Fibroblast of skin of right biceps (primary cell): Measurements from ENCODE around the gene GMPPB.
A peak's percentile ranks its signal among the peaks of the same experiment; 100 is the strongest.
"Not testable (repeated sequence)": the region's sequence is repeated elsewhere in the genome, so short reads cannot be mapped to it uniquely, and the experiment has no call there.

Experiments used
- DNase-seq: peaks from one replicate; pipeline ENCODE4 v3.0.0-alpha.2; 2013

GMPPB gene

DNA sequence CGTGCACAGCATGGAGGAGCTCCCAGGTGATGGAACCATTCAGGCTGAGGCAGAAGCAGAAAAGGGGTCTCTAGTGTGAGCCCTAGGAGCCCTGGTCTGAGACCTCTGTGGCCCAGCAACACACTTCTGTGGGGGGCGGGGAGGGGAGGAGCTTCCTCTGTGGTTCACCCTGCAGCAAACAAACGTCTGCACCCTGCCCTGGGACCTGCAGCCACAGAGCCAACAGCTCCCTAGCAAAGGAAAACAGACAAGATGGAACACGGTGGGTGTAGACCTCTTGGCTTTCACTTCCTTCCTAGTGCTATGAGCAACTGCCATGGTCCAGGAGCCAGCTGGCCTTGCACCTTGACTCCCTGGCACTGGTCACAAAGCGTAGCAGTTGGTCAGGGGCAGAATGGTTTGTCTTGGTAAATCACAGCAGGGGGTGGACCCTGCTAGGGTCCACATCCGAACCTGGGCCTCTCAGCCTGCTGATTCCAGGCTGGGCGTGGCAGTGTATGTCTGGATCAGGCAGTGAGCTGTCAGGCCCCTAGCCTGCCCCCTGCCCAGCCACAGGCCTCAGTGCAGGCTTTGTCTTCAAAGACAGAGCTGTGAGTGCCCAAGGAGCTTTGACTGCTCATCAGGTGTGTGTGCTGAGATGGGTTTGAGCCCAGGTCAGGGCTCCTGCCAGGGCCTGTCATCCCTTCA is 11.0 kb downstream of the GMPPB start:
- DNase-seq: no peak

DNA sequence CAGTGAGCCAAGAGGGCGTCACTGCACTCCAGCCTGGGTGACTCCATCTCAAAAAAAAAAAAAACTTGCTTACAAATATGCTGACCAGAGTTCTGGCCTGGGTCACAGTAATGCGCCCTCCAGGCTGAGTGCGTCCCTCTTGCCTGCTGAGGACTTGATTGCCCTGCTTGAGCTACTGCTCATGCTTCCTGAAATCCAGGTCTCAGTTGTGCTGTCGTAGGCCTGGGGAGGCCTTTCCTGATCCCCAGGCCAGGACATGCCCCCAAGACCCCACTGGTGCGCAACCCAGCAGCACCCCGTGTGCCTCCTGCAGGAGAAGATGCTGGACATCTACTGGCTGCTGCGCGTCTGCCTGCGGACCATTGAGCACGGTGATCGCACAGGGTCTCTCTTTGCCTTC is 11.6 kb downstream of the GMPPB start:
- DNase-seq: no peak

DNA sequence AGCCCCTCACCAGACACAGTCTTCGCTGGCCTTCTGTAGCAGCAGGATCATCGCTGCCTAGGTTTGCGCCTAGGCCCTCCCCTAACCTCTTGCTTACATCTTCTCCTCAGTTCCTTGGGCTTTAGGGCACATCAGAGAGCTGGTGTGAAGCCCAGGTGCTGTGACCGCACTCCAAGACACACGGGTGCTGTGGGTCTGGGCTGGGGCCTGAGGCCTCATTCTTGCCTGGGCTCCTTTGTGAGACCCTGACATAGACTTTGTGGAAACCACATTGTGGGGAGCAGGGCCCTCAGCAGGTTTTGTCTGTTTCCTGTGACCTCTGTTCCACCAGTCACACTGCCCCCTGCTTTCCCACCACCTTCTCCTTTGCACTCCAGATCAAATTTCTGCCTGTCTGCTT is 12.3 kb downstream of the GMPPB start:
- DNase-seq: no peak

DNA sequence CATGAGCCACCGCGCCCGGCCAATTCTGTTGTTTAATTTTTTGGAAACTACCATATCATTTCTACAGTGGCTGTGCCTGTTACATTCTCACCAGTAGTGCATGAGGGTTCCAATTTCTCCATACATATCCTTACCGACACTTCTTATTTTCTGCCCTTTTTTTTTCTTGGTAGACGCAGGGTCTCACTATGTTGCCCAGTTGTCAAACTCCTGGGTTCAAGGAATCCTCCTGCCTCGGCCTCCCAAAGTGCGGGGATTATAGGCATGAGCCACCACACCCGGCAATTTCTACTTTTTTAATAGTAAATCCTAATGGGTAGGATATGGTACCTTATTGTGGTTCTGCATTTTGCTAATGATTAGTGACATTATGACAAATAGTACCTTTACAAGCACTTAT is 13.9 kb downstream of the GMPPB start:
- DNase-seq: no peak

DNA sequence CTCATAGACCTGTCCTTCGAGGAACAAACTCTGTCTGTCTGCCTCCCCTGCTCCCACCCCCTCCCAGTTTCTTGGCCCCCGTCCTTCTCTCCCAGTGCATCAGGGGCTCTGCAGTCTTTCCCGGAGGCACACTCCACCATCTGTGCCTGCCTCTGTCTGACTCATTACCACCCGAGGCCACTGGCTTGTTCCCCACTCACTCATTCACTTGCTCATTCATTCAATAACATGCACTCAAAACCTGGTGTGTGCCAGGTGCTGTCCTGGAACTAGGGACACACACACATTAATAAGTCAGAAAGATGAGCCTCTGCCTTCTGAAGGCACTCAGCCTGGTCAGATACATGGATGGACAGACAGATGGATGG is 16.7 kb downstream of the GMPPB start:
- no peak for DNase-seq

DNA sequence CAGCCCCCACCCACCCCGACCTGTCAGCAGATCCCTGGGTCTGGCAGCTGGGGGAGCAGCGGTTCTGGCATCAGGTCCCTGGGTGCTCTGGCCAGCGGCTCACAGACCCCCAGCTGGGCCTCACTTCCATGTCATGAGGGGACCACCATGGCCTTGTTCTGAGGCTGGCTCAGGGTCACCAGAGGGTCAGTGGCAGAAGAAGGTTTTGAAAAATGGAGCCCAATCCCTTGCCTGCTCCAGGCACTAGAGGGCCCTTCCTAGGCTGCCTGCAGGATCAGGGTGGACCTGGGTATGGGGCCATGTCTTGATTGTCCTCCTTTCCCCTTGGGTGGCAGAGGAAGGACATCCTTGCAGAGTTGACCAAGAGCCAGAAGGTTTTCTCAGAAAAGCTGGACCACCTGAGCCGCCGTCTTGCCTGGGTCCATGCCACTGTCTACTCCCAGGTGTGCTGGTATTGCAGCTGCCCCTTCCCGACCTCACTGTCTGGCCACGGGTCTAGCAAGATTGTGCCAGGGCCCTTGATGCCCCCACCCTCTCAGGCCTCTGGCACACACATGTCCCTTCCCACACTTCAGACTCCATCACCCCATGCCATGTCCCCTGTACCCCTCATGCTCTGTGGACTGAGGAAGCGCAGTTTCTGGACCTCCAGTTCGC is 17.2 kb downstream of the GMPPB start:
- no peak for DNase-seq

DNA sequence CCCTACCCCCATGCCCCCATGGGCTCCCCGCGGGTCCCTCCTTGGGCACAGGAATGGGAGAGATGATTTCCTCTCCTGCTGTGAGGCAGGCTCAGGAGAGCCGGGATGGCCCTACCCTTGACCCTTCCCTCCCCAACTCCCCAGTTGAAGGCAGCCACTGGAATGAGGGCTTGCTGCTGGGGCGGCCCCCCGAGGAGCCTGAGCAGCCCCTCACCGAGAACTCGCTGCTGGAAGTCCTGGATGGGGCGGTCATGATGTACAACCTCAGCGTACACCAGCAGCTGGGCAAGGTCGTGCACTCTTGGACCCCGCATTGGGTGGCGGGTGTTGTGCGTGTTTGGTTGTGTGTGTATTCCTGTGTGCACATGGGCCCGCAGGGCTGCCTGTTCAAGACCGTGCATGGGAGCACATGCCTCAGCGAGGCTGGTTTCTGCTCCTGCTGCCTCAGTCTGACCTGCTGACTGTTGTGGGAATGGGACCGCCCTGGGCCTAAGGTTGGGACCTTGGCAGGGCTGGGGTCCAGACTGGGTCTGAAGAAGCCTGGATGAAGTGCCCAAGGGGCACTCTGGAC is 18.3 kb downstream of the GMPPB start:
- no peak for DNase-seq

DNA sequence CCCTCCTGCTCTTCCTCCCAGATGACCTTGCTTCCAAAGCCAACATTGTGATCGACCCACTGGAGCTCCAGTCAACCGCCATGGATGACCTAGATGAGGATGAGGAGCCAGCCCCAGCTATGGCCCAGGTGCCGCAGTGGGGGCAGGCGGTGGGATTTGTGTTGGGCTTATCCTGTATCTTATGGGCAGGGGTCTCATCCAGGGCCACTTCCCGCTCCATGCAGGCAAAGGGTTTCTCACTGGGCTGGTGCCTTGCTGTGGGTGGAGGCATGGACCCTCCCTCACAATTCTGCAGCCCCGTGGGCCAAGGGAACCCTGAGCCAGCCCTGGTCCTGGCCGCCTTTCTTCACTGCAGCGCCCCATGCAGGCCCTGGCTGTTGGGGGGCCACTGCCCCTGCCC is 19.1 kb downstream of the GMPPB start:
- no peak for DNase-seq

DNA sequence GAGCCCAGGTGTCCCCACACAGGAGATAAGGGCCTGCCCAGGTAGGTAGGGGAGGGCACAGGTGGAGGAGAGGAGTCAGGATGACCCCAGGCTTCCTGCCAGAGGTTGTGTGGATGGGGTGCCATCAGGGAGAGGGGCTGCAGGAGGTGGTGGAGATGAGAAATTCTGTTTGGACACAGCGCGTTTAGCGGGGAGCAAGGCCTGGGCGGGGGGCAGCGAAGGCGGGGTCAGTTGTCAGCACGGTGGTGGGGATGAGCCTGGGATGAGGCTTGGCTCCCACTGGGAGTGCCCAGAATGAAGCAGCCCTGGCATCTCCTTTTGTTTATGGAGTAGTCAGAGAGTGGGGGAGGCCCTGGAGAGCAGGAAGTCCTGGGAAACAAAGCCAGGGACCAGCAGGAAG is 19.8 kb downstream of the GMPPB start:
- no peak for DNase-seq

DNA sequence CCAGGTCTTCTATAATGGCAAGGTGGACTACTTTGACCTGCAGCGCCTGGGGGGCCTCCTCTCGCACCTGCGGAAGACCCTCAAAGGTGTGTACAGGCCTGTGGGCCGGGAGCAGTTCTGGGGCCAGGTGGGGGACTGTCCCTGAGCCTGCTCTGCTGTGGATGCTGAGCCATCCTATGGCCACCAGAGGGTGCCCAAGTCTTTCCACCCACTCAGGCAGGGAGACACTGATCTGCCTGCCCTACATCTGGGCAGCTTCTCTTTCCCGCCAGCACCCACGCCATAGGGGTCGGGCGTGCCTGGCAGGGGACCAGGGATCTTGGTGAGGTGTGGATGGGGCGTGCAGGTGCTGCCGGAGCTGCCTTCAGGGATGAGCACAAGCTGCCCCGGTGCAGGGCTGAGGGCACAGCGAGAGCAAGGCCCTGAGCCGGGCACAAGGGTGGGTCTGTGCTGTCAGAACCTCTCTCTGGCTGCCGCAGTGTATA is 20.3 kb downstream of the GMPPB start:
- peak; percentile 59 for DNase-seq

DNA sequence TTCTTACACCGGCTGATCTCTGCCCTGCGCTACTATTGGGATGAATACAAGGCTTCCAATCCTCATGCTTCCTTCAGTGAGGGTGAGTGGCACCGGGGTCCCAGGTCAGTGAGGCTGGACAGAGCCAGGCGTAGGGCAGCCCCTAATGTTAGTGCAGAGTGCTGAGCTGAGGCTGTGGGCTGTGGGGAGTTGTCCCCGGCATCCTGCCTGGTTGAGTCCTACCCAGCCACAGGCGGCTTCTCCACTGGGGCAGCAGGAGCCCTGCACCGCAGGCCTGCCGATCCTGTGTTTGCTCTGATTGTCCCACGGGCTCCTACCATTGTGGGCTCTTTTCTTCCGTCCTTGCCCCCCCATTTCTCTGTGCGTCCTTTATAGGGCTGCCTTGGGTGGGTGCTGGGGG is 21.1 kb downstream of the GMPPB start:
- DNase-seq: no peak

DNA sequence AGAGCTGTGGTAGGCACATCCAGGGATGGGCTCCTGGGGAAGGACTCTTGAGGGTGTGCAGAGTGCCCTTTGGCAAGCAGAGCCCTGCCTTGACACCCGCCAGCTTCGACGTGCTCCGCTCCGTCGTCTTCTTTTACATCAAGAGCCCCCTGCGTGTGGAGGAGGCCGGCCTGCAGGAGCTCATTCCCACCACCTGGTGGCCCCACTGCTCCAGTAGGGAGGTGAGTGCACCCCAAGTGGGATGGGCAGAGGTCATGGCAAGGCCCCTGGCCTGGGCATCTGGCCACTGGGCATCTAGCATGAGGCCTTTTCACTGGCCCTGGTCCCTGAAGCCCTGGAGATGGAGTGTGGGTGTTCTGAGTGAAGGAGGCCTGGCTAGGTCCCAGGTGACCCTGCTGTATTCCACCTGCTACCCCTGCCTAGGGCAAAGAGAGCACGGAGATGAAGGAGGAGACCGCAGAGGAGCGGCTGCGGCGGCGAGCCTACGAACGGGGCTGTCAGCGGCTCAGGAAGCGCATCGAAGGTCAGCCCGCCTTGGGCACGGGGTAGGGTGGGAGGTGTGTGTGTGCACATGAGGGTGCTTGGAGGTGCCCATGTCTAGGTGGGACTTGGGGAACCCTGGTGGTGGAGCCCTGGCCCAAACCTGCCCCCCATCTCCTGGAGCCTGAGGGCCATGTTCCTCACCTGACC is 22.2 kb downstream of the GMPPB start:
- DNase-seq: no peak

DNA sequence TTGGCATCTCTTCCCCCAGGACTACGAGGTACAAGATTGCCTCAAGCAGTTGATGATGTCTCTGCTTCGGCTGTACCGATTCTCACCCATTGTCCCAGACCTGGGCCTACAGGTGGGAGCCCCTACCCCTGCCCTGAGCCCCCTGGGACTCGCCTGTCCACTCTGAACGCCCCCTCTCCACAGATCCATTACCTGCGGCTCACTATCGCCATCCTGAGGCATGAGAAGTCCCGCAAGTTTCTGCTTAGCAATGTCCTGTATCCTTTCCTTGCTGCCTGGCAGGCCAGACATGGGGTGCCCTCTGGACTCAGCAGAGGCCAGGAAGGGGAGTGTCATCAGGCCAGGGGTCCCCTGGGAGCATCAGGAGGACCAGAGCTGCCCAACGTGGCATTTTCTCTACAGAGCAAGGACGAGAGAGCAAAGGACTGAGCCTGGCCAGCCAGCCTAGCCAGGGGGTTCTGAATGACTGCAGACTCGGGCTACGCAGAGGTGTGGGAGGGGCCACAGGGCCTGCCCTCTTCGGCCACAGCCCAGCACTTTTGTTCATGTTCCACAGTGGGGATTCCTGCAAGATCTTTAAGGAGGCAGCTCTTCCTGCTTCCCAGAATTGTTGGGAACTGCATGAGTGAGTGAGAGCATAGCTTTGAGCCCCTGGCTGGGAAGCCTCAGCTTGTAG is 23.2 kb downstream of the GMPPB start:
- DNase-seq: no peak

DNA sequence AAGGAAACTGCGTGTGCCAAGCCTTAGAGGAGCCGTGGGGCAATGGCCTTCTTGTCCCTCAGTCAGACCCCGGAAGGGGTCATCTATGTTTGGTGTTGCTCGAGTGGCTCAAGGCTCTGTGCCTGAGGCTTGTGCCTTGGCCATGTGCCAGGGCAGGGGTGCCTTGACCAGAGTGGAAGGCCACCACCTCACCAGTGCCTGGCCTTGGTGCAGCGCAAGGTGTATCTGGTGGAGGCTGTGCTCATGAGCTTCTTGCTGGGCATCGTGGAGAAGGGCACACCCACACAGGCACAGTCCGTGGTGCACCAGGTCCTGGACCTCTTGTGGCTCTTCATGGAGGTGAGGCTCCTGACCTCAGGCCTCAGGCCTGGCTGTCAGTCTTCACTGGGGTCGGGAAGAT is 23.7 kb downstream of the GMPPB start:
- no peak for DNase-seq

DNA sequence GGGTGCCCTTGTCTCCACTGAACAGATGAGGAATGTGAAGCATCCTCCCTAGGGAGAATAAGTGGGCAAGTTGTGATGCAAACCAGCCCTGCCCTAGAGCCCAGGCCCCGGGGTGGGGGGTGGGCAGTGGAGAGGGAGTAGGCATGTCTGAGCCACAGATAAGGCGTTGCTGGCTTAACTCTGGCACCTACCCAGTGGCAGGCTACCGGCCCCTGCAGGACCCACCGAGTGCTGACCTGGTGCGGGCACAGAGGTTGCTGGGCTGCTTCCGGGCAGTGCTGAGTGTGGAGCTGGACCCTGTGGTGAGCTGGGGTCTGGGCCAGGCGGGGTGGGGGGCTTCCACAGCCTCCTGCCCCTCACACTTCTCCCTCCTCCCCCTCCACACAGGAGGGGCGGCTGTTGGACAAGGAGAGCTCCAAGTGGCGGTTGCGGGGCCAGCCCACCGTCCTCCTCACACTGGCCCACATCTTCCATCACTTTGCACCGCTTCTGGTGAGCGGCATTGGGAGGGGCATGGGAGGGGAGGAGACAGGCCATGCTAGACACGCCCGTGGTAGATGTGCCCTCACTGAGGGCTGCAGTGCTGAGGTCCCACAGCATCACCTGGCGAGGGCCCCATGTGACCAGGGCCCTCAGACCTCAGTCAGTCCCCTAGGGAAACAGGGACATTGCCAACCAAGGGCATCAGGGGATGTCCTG is 24.3 kb downstream of the GMPPB start:
- DNase-seq: no peak

DNA sequence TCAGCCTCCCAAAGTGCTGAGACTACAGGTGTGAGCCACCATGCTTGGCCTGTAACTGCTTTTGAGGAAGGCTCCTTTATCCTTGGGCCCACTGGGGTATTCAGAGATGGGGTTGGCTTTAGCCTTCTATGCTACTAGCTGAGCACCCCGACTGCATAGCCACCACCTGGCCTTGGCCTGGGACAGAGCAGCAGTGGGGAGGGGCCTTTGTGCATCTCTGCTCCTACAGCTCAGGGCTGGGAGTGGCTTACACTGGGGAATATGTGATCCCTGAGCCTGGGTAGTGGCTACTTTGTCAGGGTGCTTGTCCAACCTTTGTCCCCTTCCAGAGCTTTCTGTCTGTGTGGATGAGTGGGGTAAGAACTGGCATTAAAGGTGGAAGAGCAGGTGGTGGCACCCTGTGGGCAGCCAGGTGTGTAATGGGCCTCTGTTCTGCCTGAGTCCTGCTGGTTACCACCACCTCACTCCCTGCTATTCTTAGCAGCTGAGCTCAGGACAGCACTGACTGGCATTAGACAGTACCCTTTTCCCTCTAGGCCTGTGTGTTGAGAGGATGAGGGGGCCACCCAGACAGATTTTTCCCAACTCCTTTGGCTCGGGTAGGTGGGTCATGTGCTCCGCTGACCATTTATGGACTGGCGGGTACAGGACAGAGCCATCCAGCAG is 28.3 kb downstream of the GMPPB start:
- DNase-seq: not testable (repeated sequence)

DNA sequence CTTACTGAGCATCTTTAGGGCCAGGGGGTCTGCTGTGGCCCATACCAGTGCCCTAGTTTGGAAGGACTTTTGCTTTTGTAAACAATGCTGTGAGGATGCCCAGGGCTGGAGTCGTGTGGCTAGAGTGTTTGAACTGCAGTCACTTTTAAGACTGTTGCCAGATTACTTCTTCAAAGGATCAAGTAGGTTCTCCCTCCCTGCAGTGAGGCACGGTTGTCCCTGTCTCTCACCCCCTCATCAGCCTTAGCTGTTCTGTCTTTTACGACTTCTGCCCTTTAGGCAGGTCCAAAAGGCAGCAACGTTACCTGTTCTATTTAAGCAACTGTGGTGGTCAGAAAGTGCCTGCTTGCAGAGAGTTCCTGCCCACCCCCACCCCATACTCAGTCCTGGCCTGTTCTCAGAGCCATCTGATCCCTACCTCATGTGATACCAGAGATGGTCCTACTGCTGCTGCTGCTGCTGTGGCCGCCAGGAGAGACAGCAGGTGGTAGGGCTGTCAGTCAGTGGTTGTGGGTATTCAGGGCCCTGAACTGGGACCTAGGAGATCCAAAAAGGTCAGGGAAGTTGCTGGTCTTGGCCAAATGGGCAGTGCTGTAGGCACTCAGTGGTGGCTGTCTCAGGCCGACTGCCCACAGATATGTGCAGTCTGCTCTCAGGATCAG is 29.2 kb downstream of the GMPPB start:
- not testable (repeated sequence) for DNase-seq

DNA sequence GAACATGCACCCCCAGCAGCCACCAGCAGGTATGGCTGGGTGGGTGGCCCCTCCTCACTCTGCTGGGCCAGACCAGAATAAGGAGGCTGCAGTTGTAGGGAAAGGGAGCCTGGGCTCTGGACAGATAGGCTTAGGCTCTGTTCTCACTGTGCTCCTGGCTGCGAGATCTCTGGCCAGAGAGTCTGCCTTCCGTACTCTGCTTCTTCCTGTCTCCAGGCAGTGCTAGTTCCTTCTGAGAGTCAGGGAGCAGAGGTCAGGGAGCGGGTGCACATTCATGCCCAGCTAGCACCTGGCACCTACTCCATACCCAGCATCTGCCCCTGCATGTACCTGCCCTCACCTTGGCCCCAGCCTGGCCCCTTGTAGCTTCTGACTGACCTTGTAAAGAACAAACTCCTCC is 32.3 kb downstream of the GMPPB start:
- DNase-seq: not testable (repeated sequence)

DNA sequence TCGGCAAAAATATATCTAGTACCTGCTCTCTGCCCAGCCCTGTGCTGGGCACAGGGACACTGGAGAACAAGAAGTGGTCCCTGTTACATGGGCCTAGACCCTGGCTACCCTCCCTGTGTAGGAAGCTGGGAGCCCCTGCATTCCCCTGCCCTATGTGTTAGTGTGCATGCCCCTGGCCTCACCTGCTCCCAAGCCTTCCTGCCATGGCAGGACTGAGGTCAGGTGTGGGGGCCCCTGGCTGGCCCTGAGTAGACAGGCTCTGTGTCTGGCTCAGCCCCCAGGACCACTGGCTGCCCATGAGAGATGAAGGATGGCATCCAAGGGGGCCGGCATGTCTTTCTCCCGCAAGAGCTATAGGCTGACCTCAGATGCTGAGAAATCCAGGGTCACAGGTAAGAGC is 32.9 kb downstream of the GMPPB start:
- DNase-seq: not testable (repeated sequence)

DNA sequence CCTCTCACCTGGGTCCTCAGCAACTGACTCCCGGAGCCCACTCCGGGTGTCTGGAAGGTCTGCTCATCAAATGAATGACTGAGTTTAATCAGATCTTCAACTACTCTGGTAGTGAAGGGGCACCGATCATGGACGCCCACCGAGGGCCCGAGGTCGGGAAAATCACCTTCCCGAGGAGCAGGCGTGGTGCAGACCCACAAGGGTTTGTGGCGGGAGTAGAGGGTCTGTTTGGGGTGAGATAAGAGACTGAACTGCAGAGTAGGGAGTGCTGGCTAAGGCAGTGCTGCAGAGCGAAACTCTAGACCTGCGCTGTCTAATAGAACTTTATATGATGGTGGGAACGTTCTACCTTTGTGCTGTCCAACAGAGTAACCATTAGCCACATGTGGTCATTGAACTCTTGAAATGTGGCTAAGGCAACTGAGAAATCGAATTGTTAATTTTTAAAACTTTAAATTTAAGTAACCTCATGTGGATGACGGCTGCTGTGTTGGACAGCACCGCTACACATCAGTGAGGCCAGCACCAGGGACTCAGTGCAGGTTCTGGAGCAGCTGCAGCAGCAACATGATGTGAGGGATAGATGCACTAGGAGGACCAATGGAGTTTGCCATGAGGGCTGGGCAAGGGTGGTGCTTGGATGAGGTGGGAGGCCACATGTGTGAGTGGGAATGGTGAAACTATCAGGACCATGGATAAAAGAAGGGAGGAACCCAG is 33.7 kb downstream of the GMPPB start:
- DNase-seq: not testable (repeated sequence)
